Right lung (tissue), 5 donors: ENCODE data around the gene TBC1D1. TPM values are rescaled to one million over a fixed set of nuclear protein-coding genes. Genes with fewer than 3 reads are reported as not detected.
A peak's percentile ranks its signal among the peaks of the same experiment; 100 is the strongest.

Experiments
- DNase-seq, 2 donors: peaks; one replicate each; pipeline ENCODE4 v3.0.0-alpha.2; 2013
- polyA plus RNA-seq, 5 donors: library from polyadenylated mRNA; unstranded; fragments of 120-200 nt; gene quantifications; one replicate each; pipeline versions ENCODE4 v1.2.1 to v1.2.3, GENCODE V29; 2013; ENCODE audit warnings: inconsistent platforms in 1 of 5, low replicate concordance in 1 of 5; ENCODE audit not compliant: insufficient read length in 5 of 5, insufficient read depth in 1 of 5

The TBC1D1 gene
- polyA plus RNA-seq, 5 donors, result 61.0 to 70.7 (median 67.7) TPM

- no peak for DNase-seq
Observed at GRCh38 chr4:38124961-38125360, 234.1 kb downstream of the TBC1D1 start.

- DNase-seq, result no peak
Observed at GRCh38 chr4:38125816-38126215, 234.9 kb downstream of the TBC1D1 start.

- DNase-seq, result no peak
Observed at GRCh38 chr4:38128478-38129459, 237.9 kb downstream of the TBC1D1 start.

DNA sequence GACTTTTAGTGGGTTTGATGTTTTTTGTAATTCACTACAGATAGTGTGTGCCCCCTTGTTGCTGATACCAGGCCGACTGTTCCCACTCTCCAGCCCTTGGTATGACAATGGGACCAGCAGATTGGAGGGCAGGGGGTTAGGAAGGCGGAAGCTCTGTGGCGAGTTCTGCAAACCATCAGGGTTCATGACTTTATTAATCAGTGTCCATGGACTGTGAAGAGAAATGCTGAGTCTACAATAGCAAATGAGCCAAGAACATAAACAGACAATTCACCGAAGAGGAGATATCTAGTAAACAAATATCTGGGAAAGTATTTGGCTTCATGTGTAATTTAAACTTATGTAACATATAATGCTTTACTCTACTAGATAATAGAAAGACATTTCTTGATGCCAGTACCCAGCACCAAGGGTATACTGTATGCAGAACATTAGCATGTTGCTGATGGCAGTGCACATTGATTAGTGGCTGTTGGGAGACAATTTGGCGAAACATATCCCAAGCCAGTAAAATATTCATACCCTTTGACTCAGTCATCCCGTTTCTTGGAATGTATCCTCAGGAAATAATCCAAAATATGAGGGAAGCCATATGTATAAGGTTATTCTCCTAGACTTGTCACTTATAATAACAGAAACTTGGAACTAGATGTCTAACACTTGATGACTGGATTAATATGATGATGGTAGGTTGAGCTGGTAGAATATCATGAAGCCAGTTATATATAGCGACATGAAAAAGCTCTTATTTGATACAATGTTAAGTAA, 238.8 kb downstream of the TBC1D1 start:
- no peak for DNase-seq

- DNase-seq, result no peak
Observed at GRCh38 chr4:38130884-38131283, 240.0 kb downstream of the TBC1D1 start.

DNA sequence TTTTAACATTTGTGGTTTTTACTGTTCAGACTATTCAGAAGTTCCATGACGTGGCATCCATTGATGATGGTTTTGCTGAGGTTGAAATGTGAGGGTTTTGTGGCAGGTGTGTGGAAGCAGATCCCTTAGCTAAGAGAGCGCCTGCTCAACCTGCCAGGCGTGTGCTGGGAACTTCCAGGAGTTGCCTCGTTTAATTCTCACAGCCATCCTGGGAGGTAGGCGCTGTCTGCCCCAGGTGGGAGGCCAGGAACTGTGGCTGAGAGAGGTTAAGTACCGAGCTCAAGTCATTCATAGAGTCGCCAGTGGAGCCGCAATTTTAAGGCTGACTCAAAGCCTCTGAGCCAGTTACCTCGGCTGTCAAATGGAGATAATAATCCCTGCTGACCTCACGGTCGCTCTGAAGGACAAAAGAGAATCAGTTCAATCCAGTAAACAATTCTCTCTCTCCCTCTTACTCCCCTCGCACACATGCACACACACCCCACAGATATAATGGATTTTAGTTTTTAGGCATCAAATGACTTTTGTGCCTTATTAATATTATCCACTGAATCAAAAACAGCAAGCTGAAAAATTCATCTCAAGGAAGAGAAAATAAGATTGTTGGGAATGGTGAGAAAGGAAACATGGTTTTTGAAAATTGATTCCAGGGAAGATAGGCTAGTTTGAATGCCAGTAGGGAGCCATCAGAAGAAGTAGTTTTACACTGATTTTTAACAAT, 240.6 kb downstream of the TBC1D1 start:
- DNase-seq, result no peak

DNA sequence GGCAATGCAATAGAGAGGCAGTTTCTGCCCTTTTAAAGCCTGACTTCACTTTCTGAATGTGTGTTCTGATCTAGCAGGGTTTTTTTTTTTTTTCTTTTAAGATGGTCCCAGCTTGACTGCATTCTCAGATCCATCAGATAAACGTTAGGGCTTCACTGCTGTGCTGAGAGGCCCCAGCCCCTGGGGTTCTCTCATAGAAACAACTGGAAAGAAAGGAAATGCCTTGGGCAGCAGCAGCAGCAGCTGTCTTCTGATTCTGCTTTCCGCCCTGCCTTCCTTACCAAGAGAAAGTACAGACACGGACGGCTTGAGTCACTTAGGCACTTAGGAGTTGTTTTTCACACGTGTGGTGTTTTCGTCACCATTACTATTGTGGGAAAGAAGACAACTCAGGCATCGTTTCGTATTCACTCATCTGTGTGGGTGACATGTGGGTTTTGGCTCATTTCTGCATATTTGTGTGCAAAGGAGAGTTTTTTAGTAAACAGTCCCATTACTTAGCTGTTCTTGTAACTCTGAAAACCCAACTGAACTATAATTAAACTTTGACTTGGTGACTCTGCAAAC, 241.3 kb downstream of the TBC1D1 start:
- DNase-seq, result peak; percentile 61 to 71

GRCh38 chr4:38132843-38133662, 242.2 kb downstream of the TBC1D1 start:
- no peak for DNase-seq

DNA sequence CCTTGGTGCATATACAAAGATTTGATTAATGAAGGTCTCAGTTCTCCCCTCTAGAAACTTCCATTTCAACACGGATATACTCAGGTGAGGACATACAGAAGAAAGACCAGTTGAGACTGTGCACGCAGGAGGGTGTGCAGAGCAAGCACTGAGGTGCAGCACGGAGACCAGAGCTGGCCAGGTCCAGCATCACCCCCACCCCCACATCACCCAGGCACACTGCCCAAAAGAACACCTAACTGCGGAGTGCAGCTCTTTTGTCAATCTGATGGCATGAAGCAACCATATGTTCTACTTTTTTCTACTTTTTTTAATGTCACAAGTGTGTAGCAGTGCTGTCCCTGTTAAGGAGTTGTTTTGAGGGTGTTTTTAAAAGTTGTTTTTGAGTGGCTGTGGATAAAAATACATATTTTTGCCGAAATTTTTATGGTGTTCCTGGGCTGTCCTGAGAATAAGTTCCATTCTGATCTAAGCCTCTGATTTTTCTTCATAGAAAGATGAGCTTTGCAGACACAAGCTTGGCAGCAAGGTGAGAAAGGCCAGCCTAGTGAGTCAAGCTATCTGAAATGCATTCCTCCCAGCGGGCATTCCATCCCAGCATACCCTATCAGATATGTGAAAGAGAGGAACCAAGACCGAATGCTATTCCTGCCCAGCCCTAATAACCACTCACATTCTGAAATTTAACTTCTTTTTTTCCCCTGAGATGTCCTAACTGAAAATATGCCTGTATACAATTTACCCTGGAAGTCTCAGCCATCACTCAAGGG, 243.0 kb downstream of the TBC1D1 start:
- no peak for DNase-seq

DNA sequence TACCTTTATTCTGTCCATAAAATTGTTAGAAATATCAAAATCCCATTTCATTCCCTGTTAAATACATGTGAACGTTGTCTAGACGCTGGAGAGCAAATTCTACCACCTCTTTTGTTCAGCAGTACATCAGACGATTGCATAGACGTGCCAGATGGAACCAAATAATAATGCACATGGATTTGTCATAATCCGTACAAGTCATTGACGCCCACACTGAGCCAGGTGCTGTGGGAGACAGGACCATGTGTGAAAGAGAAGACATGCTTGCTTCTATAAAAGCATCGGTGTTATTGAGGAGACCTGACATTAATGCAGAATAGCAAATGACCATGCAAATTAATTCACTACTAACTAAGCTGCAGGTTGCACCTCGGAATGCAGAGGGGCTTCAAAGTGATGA, 244.3 kb downstream of the TBC1D1 start:
- no peak for DNase-seq

- DNase-seq, result no peak
Observed at GRCh38 chr4:38136604-38137003, 245.7 kb downstream of the TBC1D1 start.

- no peak for DNase-seq
Observed at GRCh38 chr4:38137080-38137479, 246.2 kb downstream of the TBC1D1 start.

- DNase-seq, result no peak
Observed at GRCh38 chr4:38138363-38138762, 247.5 kb downstream of the TBC1D1 start.

DNA sequence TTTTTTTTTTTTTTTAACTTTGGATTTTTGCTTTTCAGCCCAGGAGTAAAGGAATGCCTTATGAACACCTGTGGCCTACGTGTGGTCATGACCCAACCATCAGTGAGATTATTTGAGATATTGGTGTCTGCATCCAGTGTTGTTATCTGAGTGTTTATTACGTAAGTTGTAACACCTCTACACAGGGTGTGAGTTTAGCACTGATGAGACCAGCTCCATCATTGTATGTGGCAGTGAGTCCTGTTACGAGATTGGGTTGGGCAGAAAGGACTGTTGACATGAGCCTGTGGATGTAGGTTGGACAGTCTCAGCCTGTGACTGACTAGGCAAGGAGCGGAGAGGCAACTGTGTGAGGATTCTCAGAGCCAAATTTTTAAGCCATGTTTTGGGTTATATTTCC, 248.3 kb downstream of the TBC1D1 start:
- no peak for DNase-seq

- no peak for DNase-seq
Observed at GRCh38 chr4:38140643-38141203, 249.8 kb downstream of the TBC1D1 start.

DNA sequence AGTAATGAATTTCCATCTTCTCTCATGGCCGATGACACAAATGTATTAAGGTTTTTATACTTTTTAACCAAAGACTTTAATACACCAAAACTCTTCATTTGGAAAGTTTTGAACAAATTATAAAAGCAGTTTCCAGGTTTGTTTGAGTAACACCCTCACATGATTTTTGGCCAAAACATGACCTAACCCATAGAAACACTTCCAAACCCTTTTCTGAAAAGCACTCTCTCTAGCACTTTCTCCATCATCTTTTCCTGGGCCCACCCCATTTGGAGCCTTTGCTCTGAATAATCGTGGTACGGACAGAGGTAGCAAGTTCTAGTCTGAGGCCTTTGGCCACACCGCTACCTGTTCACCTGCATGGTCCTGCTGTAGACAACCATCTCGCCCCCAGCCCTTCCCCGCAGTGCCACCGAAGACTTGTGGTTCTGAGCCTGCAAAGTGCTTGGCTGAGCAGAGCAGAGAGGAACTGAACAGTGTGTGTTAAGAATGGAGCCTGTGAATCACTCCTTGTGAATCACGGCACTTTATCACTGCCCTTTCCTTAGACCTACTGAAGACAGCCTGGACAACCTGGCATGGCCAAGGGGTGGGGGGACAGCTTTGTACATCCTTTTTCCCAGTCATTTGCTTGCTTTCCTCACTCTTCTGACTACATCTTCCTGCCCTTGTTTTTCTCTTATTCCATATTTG, 251.1 kb downstream of the TBC1D1 start:
- no peak for DNase-seq

DNA sequence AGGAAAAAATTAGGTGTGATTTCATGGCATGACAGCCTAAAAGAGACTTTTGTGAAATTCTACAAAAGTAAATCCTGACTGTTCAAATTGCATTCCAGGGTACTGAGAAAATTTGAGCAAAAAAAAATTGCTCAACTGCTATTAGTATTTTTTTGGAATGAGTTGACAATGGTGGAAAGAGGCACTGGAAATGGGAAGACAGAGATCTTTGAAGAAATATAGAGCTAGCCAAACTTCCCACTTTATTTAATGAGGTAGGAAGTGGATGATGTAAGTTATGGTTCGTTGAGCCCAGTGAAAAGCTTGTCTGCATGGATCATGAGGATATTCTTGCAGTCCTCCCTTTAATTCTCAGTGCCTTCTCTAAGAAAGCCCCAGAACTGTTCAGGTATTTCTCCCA, 253.1 kb downstream of the TBC1D1 start:
- DNase-seq, result no peak

DNA sequence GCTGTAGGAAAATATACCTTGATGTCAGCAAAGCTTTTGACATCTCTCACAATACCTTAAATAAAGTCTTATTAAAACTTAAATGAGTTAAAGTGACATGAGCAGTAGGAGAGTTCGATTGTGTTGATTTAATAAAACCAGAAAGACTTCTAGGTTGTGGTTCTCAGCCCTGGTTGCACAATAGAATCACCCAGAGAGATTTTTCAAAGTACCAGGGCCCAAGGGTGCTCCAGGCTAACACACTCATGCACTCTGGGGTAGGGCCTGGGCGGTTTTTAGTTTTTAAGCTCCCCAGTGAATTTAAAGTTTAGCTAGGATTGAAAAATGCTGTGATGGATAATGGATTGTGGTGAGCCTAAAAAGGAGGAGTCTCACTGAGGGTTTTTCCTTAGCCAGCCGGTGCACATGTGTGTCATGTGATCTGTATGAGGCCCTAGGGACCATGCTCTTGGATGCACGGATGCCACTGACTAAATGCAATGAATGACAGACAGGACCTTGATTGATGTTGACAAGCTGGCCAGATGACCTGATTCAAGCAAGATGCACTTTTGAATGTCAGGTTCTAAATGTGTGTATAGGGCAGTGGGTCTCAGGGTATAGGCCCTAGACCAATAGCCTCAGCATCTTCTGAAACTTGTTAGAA, 254.3 kb downstream of the TBC1D1 start:
- no peak for DNase-seq

DNA sequence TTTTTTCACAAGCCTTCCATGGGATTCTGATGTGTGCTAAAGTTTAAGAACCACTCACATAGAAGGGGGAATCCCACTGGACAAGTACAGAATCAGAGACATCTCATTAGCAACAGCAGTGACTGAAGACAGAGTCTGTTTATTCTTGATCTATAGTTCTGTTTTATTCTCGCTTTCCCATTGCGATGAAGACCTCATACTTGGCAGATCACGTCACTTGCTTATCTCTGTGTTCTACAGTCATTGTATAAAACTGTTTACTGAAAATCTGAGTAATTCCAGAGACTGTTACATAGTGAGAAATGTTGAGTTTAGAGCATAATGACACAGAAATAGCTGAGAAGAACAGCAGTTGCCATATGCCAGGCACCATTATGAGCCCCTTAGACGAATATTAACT, 254.9 kb downstream of the TBC1D1 start:
- no peak for DNase-seq
